Naive thymus-derived CD4-positive, alpha-beta T cell (primary cell): ENCODE results near the gene PIAS3. TPM values are rescaled to one million over a fixed set of nuclear protein-coding genes. Genes with fewer than 3 reads are reported as not detected.

Experiments used
- microRNA-seq: library from miRNA; unstranded; fragments of <30 nt; microRNA quantifications from one replicate; pipeline ENCODE4 v1.2.0, GENCODE V29; 2022; ENCODE audit warnings: borderline microRNAs expressed
- polyA plus RNA-seq, 2 donors: library from polyadenylated mRNA; unstranded; fragments of 300-500 nt; fragmentation: Illumina TruSeq; gene quantifications; one replicate each; pipeline ENCODE4 v1.2.3, GENCODE V29; 2021
- total RNA-seq, 6 experiments: library from RNA in 5 of 6; stranded (reverse) in 5 of 6; gene quantifications; 1 replicate in 5 of 6; 2 replicates in 1 of 6; pipeline ENCODE4 v1.2.3 and lab custom pipeline; 2021 to 2026

The PIAS3 gene
- total and polyA plus RNA-seq, 7 experiments from 2014 or later, result 6.7 to 28.3 (median 22.0) TPM

Small RNA genes lying within 50 kb of the gene (microRNA-seq; reads per million reads assigned to microRNA genes)
- gene MIR6736, result not detected

Other genes starting within 250 kb of the PIAS3 start
- under 1 TPM in 2 of 5 experiments, not detected in 3; 0.17 to 0.53 TPM for gene PDZK1, start 151.7 kb downstream of the PIAS3 start, total RNA-seq
- gene PDZK1, start 151.7 kb downstream of the PIAS3 start, polyA plus RNA-seq, result under 1 TPM in 1 of 2 donors, not detected in 1; 0.09 TPM
- gene CD160, start 139.6 kb downstream of the PIAS3 start, total RNA-seq, result 10 to 100 TPM in 1 of 5 experiments, 1 to 10 TPM in 1, under 1 TPM in 1, not detected in 2; 0.34 to 12.0 (median 1.5) TPM
- under 1 TPM; 0.15 to 0.22 TPM for gene CD160, start 139.6 kb downstream of the PIAS3 start, polyA plus RNA-seq
- 10 to 100 TPM; 11.4 to 17.3 (median 15.6) TPM for gene RNF115, start 35.0 kb downstream of the PIAS3 start, total RNA-seq
- 1 to 10 TPM; 3.7 to 4.5 TPM for gene RNF115, start 35.0 kb downstream of the PIAS3 start, polyA plus RNA-seq
- 10 to 100 TPM; 22.0 to 44.4 (median 32.5) TPM for gene POLR3C, start 34.9 kb downstream of the PIAS3 start, total RNA-seq
- 10 to 100 TPM; 45.7 to 48.9 TPM for gene POLR3C, start 34.9 kb downstream of the PIAS3 start, polyA plus RNA-seq
- 1 to 10 TPM; 2.9 to 6.7 (median 3.4) TPM for gene NUDT17, start 13.5 kb downstream of the PIAS3 start, total RNA-seq
- 1 to 10 TPM; 5.7 to 7.6 TPM for gene NUDT17, start 13.5 kb downstream of the PIAS3 start, polyA plus RNA-seq
- gene ANKRD35, start 26.8 kb upstream of the PIAS3 start, total RNA-seq, result under 1 TPM in 2 of 5 experiments, not detected in 3; 0.15 to 0.58 TPM
- under 1 TPM; 0.12 to 0.14 TPM for gene ANKRD35, start 26.8 kb upstream of the PIAS3 start, polyA plus RNA-seq
- 1 to 10 TPM; 1.2 to 4.8 (median 2.6) TPM for gene ITGA10, start 51.0 kb upstream of the PIAS3 start, total RNA-seq
- under 1 TPM in 1 of 2 donors, not detected in 1; 0.20 TPM for gene ITGA10, start 51.0 kb upstream of the PIAS3 start, polyA plus RNA-seq
- 10 to 100 TPM; 16.4 to 40.4 (median 37.7) TPM for gene PEX11B, start 59.6 kb upstream of the PIAS3 start, total RNA-seq
- gene PEX11B, start 59.6 kb upstream of the PIAS3 start, polyA plus RNA-seq, result 10 to 100 TPM; 39.9 to 57.1 TPM
- 100 to 1,000 TPM; 115 to 182 (median 120) TPM for gene RBM8A, start 68.4 kb upstream of the PIAS3 start, total RNA-seq
- gene RBM8A, start 68.4 kb upstream of the PIAS3 start, polyA plus RNA-seq, result 100 to 1,000 TPM; 152 to 156 TPM
- 10 to 100 TPM; 31.6 to 59.2 (median 47.6) TPM for gene LIX1L, start 98.9 kb upstream of the PIAS3 start, total RNA-seq
- 10 to 100 TPM; 29.3 to 32.1 TPM for gene LIX1L, start 98.9 kb upstream of the PIAS3 start, polyA plus RNA-seq
- 1 to 10 TPM in 3 of 5 experiments, under 1 TPM in 2; 0.54 to 1.5 (median 1.2) TPM for gene ANKRD34A, start 105.5 kb upstream of the PIAS3 start, total RNA-seq
- under 1 TPM; 0.11 to 0.22 TPM for gene ANKRD34A, start 105.5 kb upstream of the PIAS3 start, polyA plus RNA-seq
- 10 to 100 TPM; 20.7 to 37.5 (median 25.5) TPM for gene POLR3GL, start 105.6 kb upstream of the PIAS3 start, total RNA-seq
- gene POLR3GL, start 105.6 kb upstream of the PIAS3 start, polyA plus RNA-seq, result 100 to 1,000 TPM in 1 of 2 donors, 10 to 100 TPM in 1; 99.6 to 113 TPM
- gene TXNIP, start 137.5 kb upstream of the PIAS3 start, total RNA-seq, result 1,000 to 10,000 TPM in 1 of 5 experiments, 100 to 1,000 TPM in 4; 498 to 1,101 (median 659) TPM
- gene TXNIP, start 137.5 kb upstream of the PIAS3 start, polyA plus RNA-seq, result 1,000 to 10,000 TPM; 3,808 to 5,430 TPM
- gene HJV, start 162.7 kb upstream of the PIAS3 start, total RNA-seq, result not detected
- gene HJV, start 162.7 kb upstream of the PIAS3 start, polyA plus RNA-seq, result not detected